Keratinocyte (primary cell): Measurements from ENCODE around the gene NLRC5. TPM values are rescaled to one million over a fixed set of nuclear protein-coding genes. Genes with fewer than 3 reads are reported as not detected.

ENCODE experiments used
- DNase-seq: peaks from one replicate; pipeline ENCODE4 v3.0.0-alpha.2; 2011; ENCODE audit warnings: low read depth, missing footprints, low spot score
- FAIRE-seq: peaks from 2 replicates; lab custom pipeline; 2011; peaks lifted over from hg19 to GRCh38; lab: Jason Lieb, UNC
- H2AFZ ChIP-seq: 2 replicates; pipeline ENCODE4 v1.6.0; 2012; ENCODE audit warnings: low read length, control low read depth, inconsistent platforms; ENCODE audit not compliant: control insufficient read depth
- H3K27ac ChIP-seq: 2 replicates; pipeline ENCODE4 v1.5.1; 2011; ENCODE audit warnings: low read length; ENCODE audit not compliant: control insufficient read depth, insufficient read depth
- H3K27me3 ChIP-seq: 3 replicates; pipeline ENCODE4 v1.6.0; 2011; ENCODE audit warnings: low read length; ENCODE audit not compliant: control insufficient read depth, insufficient read depth; ENCODE audit errors: extremely low read depth
- H3K36me3 ChIP-seq, 2 experiments: 2 replicates in 1 of 2; 3 replicates in 1 of 2; pipeline ENCODE4 v1.5.1; 2011; ENCODE audit warnings: low read length in 2 of 2, mild to moderate bottlenecking in 1 of 2; ENCODE audit not compliant: control insufficient read depth in 2 of 2, insufficient read depth in 2 of 2; ENCODE audit errors: extremely low read depth in 1 of 2
- H3K4me1 ChIP-seq: 3 replicates; pipeline ENCODE4 v1.5.1; 2011; ENCODE audit warnings: low read length; ENCODE audit not compliant: control insufficient read depth, insufficient read depth; ENCODE audit errors: extremely low read depth
- H3K4me2 ChIP-seq: 3 replicates; pipeline ENCODE4 v1.6.0; 2011; ENCODE audit warnings: low read depth, low read length; ENCODE audit not compliant: control insufficient read depth, insufficient read depth; ENCODE audit errors: extremely low read depth
- H3K4me3 ChIP-seq, 3 experiments: fragments of 200-600 bp in 1 of 3; sonication (generic) in 1 of 3; 2 replicates in 2 of 3; 3 replicates in 1 of 3; pipeline ENCODE4 v1.5.1; 2011 to 2016; ENCODE audit warnings: low read length in 3 of 3, mild to moderate bottlenecking in 3 of 3, control low read depth in 2 of 3, inconsistent platforms in 1 of 3, low read depth in 1 of 3, mixed read lengths in 1 of 3, mixed run types in 1 of 3, moderate library complexity in 1 of 3; ENCODE audit not compliant: control insufficient read depth in 2 of 3, insufficient read depth in 2 of 3; ENCODE audit errors: extremely low read depth in 1 of 3
- H3K79me2 ChIP-seq: 2 replicates; pipeline ENCODE4 v1.6.0; 2012; ENCODE audit warnings: low read length; ENCODE audit not compliant: control insufficient read depth, insufficient read depth
- H3K9ac ChIP-seq: 3 replicates; pipeline ENCODE4 v1.6.0; 2011; ENCODE audit warnings: low read length; ENCODE audit not compliant: control insufficient read depth, insufficient read depth; ENCODE audit errors: extremely low read depth
- H3K9me1 ChIP-seq: 3 replicates; pipeline ENCODE4 v1.6.0; 2011; ENCODE audit warnings: low read length; ENCODE audit not compliant: control insufficient read depth, insufficient read depth; ENCODE audit errors: extremely low read depth
- H3K9me3 ChIP-seq: 2 replicates; pipeline ENCODE4 v1.5.1; 2012; ENCODE audit warnings: low read depth, low read length; ENCODE audit not compliant: control insufficient read depth
- H4K20me1 ChIP-seq: 3 replicates; pipeline ENCODE4 v1.6.0; 2011; ENCODE audit warnings: low read length; ENCODE audit not compliant: control insufficient read depth, insufficient read depth; ENCODE audit errors: extremely low read depth
- CTCF ChIP-seq, 3 experiments: IDR thresholded peaks in 1 of 3; conservative IDR thresholded peaks in 1 of 3; optimal IDR thresholded peaks in 1 of 3; 2 replicates in 2 of 3; 3 replicates in 1 of 3; pipeline versions ENCODE3 to v1.5.1; 2011; ENCODE audit warnings: low read length in 3 of 3, mild to moderate bottlenecking in 3 of 3, moderate library complexity in 2 of 3, control low read depth in 1 of 3, inconsistent platforms in 1 of 3; ENCODE audit not compliant: insufficient read depth in 2 of 3; ENCODE audit errors: extremely low read depth in 1 of 3
- EZH2 ChIP-seq: IDR thresholded peaks from one replicate; pipeline ENCODE4 v1.6.1; 2012; ENCODE audit warnings: inconsistent platforms, mild to moderate bottlenecking, low read length, moderate library complexity
- dilution Hi-C: fragments of 300-500 bp; cut with MboI; formaldehyde crosslinking; loops from one replicate; pipeline ENCODE4 v1.7.0; 2020; ENCODE audit warnings: low sequenced_read_pairs; ENCODE audit not compliant: extremely low pct_ligation_motif_present
- polyA plus RNA-seq, 5 experiments: library from polyadenylated mRNA; depleted of rRNA in 3 of 5; stranded (reverse) in 3 of 5; stranded (forward) in 1 of 5; unstranded in 1 of 5; fragments of >200 nt; gene quantifications; 1 replicate in 1 of 5; 2 replicates in 3 of 5; 3 replicates in 1 of 5; pipeline versions ENCODE4 v1.2.1 to v1.2.3, GENCODE V29; 2011 to 2012; ENCODE audit warnings: missing spikeins in 2 of 5, low read depth in 1 of 5, low replicate concordance in 1 of 5

NLRC5 gene
- polyA plus RNA-seq, 1 donor (not counting 4 experiments of a cell fraction or from before 2014, with no cell fraction given) = 7.8 TPM

- Histone ChIP-seq H3K4me3 (no peak overlapping the region), H3K4me2 (no peak overlapping the region), H3K4me1 (peaks cover 12% of the 10 kb centered on the region), H3K79me2 (no peaks in the 10 kb centered on the region), H3K9me3 (peaks cover 1% of the 10 kb centered on the region), H4K20me1 (no peaks in the 10 kb centered on the region), H3K9me1 (no peaks in the 10 kb centered on the region), H3K27ac (no peak overlapping the region), H3K27me3 (no peaks in the 10 kb centered on the region), H3K36me3 (peaks cover 3 to 6% of the 10 kb centered on the region in 2 experiments), H3K9ac (no peak overlapping the region), H2AFZ (no peak overlapping the region)
- TF ChIP-seq EZH2 (no peak), CTCF (optimal IDR thresholded peaks at IDR 0.05 in 1 of 3, IDR thresholded peaks at IDR 0.05 in 1 of 3, conservative IDR thresholded peaks at IDR 0.05 in 1 of 3; ENCODE audit: extremely low read depth in 1 of 3, insufficient read depth in 2 of 3, low read length in 3 of 3) (no peak)
- dilution Hi-C loops = no loop called here
- no peak for DNase-seq
- no peak for FAIRE-seq
These were observed 55.8 kb downstream of the NLRC5 start for GRCh38 chr16:57044931-57045693.

- TF ChIP-seq CTCF (optimal IDR thresholded peaks at IDR 0.05 in 1 of 3, IDR thresholded peaks at IDR 0.05 in 1 of 3, conservative IDR thresholded peaks at IDR 0.05 in 1 of 3; ENCODE audit: extremely low read depth in 1 of 3, insufficient read depth in 2 of 3, low read length in 3 of 3) = peak in 1 of 3 experiments; percentile 55
- TF ChIP-seq EZH2 = no peak
- H3K9me1 ChIP-seq = no peaks in the 10 kb centered on the region
- H3K4me3 ChIP-seq = no peak overlapping the region
- H3K9ac ChIP-seq = no peak overlapping the region
- dilution Hi-C loops = no loop called here
- H3K9me3 ChIP-seq = no peaks in the 10 kb centered on the region
- no peak overlapping the region for H2AFZ ChIP-seq
- no peak overlapping the region for H3K4me2 ChIP-seq
- no peak for DNase-seq
- peaks cover 12% of the 10 kb centered on the region for H3K4me1 ChIP-seq
- no peaks in the 10 kb centered on the region for H3K79me2 ChIP-seq
- no peak overlapping the region for H3K27ac ChIP-seq
- H3K27me3 ChIP-seq = no peaks in the 10 kb centered on the region
- H3K36me3 ChIP-seq = peaks cover 1 to 3% of the 10 kb centered on the region in 2 experiments
- FAIRE-seq = no peak
- no peaks in the 10 kb centered on the region for H4K20me1 ChIP-seq
These were observed 56.5 kb downstream of the NLRC5 start for GRCh38 chr16:57045694-57046381.
